HG03066 (cell line): ENCODE results near the gene CYP26A1.

ENCODE experiments used
- ATAC-seq: cut with Tn5 transposase; IDR thresholded peaks from one replicate; pipeline ENCODE4 v1.9.1; 2021; ENCODE audit warnings: low read depth; ENCODE audit not compliant: unreplicated experiment

The CYP26A1 gene

DNA sequence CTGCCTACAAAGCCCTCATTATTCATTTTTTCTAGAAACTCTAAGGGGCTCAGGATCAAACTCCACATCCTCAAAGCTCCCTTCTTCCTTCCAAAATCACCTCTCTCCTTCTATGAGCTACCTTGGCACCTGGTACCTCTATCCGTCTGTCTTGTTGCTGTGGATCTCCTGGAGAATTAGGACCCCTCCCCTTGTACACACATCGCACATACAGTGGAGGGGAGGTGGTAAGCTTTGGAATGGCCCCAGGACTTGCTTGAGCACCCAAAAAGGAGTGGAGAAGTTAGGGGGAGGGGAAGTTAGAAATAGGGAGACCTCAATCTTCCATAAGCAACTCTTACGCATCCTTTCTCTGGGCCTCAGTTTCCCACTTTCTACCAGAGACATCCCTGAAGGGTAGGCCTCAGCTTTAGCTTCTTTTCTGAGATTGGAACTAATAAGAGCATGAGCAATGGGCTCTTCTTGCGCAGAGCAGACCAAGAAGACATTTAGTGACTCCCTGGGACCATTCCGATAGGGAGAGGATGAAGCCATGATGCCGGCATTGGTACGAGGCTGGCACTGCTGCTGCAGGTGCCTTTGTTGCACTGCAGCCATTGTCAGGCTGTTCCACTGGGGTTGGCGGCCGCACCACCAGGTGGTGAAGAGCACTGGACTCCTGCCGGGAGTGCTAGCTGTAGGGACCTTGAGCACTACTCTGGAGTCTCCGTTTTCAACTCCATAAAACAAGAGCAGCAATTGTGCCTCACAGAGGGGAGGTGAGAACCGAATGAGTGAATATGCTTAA lies 8.6 kb upstream of the CYP26A1 start:
- no peak for ATAC-seq

DNA sequence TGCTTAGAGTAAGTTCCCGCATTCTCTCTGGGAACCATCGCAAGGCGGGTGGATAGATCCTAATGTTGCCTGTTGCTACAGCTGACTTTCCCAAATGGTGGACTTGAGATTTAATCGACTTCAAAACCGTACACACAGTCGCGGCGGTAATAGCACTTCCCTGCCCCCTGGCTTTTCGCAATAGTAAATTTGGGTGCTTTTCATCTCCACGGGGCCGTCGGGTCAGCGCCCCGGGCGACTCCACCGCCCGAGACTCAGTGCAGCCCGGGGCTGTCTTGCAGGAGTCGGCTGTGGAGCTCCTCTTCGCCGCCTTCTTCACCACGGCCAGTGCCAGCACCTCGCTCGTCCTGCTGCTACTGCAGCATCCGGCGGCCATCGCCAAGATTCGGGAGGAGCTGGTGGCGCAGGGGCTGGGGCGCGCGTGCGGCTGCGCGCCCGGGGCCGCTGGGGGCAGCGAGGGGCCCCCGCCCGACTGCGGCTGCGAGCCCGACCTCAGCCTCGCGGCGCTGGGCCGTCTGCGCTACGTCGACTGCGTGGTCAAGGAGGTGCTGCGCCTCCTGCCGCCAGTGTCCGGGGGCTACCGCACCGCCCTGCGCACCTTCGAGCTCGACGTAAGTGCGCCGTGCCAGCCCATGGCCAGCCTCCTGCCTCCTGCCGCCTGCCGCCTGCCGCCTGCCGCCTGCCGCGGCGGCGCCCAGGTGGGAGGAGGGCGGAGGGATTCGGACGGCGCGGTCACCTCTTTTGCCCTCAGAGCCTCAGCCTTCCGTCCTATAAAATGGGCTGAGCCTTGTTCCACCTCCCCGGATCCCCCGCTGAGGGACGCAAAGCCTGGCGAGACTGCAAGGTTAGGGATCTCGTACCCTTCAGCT lies 7.8 kb upstream of the CYP26A1 start:
- ATAC-seq, result no peak

DNA sequence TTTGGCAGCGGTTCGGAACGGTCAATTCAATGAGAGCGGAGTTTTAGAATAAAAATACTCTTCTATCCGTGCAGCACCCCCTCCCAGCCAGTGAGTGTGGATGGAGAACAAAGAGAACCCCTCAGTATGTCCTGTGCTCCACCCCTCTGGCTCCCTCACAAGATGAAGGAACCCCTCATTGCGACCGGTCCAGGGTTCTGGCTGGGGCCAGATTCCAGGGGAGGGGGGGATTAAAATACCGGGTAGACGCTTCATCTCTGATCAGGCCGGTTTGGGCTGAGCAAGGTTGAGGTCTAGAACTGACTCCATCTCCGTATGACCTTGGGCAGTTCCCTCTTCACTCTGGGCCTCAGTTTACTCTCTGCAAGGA lies 7.2 kb upstream of the CYP26A1 start:
- no peak for ATAC-seq

DNA sequence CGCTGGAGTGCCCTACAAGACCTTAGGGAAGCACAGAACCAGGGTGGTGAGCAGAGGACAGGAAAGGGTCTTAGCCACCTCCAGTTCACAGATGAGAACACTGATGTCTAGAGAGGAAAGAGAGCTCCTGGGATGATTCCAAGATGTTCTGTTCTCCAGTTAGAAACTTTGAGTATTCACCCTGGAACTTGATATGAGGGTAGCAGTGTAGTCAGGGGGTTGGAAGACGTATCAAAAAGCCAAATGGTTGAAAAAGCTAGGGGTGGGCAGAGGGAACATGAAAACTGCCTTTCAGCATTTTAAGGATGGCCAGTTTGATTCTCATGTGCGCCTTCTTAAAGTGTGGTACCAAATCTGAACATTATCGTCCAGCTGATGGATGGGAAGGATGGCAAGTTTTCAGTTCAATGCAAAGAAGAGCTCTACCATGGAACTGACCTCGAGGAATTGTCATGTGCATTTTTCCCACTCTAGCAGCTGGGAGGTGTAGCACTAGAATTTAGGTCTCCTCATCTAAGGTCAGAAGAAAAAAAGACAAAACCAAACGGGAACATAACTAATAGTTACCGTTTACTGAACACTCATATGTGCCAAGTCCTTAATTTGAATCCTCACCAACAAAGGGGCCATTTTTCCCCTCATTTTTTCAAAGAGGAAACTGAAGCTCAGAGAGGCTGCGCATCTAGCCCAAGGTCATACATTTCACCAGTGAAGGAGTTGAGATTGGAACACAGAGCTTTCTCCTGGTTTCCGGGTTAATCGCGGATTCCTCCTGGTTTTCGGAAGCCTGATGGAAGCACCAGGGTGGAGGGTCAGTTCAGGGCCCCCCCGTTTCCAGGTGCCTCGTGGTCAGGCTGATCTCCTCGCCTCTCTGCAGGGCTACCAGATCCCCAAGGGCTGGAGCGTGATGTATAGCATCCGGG lies 6.0 kb upstream of the CYP26A1 start:
- no peak for ATAC-seq

DNA sequence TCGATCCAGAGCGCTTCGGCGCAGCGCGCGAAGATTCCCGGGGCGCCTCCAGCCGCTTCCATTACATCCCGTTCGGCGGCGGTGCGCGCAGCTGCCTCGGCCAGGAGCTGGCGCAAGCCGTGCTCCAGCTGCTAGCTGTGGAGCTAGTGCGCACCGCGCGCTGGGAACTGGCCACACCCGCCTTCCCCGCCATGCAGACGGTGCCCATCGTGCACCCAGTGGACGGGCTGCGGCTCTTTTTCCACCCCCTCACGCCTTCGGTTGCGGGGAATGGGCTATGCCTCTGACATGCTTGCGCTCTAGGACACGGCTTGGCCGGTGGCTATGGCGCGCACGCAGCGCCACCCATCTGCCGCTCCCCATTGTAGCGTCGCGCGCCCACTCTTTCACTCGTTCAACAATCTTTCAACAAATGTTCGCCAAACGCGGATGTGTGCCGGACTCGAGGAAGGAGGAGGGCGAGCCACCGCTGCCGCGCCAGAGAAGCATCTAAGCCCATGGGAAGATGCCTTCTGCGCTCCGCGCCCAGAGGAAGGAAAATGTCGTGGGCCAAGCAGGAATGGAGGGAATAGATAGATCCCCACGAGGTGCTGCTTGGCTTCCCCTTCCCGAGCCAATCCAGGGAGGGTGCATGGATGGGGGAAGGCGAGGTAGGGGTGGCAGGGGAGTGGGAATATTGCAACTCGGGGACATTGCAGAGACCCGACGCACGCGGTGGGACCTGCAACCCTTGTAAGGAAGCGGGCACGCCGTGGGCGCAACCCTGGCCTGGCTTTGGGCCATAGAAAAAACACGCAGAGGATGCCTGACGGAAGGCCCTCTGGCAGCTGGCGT lies 5.1 kb upstream of the CYP26A1 start:
- no peak for ATAC-seq

DNA sequence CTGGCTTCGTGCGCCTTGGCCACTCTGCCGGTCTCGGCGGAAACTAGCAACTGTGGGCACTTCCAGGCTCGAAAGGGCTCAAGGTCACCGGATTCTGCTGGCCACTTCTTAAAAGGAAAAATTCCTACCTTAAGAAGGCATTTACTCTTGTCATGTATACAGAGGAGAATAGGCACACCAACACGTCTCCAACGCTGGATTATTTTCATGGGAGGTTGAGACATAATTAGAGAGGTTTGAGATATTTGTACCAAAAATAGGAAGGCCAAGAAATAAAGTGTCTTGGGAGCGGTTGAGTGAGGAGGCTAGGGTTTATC lies 4.5 kb upstream of the CYP26A1 start:
- ATAC-seq, result no peak

DNA sequence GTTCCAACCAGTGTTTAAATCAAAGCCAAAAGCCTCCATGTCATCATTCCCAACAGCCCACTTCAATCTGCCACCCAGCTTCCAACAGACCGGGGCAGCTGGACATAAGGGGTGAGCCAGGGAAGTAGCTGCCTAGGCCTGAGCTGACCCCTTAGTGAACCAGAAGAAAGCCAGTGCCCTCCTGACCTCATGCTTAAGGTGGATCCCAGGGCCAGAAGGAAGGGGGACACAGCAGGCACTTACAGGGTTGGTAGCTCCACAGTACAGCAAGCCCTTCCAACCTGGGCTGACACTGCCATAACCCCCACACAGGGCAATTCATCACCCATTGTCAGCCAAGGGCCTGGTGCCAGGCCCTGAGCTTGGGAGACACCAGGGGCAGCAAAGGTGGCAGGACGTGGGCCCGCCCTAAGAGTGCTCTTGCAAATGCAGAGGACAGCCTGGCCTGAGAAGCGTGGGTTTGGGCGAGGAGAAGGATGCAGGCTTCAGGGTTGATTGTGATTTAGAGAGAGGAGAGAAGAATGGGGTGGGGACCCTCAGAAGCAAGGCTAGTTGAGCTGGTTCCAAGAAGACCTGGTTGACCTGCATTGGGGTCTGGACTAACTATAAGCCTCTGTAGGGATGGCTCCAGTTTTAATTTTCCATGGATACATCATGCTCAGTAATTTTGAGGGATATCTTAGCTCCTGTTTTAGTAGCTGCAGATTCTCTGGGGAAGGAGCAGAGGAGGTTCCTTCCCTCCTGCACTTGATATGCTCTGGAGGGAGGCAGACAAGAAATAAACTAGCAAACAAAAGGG lies 3.1 kb upstream of the CYP26A1 start:
- no peak for ATAC-seq

DNA sequence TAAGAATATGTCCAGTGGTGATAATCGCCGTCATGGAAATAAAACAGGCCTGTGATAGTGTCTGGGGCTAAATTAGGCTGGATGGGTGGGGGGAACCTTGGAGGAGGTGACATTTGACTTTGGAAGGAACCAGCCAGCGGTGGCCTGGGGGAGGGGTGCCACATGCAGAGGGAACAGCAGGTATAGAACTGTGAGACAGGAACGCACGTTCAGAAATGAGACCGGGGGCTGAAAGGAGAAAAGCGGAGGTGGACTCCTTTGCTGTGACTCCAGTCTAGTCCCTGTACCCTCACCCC lies 2.6 kb upstream of the CYP26A1 start:
- no peak for ATAC-seq

DNA sequence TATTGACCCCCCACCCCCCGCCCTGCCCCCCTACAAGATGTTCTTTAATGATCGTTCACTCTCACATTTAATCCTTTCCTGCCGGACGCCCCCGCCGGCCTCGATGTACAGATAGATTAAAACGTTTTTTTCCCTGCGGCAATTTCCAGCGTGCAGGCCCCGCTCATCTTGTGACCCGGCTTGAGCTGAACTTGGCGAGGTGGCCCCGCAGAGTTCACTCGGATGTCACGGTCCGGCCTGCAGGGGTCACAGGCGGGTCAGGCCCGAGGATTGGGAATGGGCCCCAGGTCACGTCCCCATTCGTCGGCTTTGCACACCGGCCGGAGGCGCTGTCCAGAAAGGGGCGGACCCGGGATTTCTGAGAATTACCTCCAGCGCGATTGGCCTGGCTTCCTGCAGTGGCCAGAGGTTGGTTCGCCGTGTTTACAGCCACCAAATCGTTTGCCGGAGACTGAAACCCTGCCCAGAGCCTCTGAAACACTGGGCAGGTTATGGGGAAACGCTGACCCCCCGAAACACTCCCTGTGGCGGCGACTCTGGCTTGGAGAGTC lies 1.9 kb upstream of the CYP26A1 start:
- ATAC-seq, result no peak

DNA sequence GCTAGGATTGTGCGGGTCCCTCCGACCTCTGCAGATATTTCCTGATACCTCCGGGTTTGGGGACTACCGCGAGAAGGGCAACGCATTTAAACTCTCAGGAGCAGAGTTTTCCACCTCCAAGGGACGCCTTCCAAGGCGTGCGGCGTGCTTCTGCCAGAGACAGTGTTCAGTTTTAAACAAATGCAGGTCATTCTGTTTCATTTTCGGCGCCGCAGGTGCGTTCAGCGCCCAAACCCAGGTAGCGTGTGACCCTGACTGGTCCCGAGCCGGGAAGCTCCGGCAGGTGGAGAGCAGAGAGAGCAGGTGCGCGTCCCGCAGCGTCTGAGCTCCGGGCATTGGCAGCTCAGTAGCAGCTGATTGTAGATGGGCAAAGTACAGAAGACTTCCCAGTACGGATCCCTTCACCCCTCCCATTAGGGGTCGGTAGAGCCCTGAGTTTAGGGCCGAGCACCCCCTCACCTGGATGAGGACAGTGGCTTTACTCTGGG lies 1.4 kb upstream of the CYP26A1 start:
- ATAC-seq, result no peak

DNA sequence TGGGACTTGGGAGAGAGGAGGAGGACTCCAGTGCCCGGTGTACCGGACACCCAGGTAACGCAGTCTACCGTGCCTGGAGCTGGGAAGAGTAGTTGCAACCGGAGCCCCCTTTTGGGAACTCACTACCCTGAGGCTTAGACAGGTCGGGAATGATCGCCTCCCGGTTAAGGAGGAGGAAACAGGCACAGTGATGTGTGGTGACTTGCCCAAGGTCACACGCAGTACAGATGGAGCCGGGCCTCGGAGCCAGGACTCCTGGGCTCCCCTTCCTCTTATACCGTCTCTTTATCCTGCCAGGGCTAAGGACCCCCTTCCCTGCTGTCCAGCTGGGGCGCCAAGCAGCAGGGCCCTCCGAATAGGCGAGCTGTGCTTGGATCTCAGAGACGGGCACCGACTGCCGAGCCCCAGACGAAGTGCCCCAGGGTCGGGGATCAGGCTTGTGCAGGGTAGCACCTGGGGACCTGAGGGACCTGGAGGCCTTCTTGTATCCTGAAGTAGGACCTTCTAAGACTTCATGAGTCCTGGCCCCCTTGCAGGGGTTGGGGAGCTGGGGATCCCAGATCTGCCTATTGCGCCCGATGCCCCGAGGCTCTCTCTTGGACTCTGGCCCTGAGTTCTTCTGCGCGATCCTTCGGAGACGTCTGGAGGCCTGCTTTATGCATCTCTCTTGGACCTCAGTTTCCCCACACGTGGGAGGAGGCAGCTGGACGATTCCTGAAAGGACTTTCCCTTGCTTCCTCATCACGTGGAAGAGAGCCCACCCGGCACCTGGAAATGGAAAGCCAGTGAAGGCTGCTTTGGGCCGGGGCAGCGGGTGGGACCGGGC lies 767 bp upstream of the CYP26A1 start:
- ATAC-seq, result no peak

DNA sequence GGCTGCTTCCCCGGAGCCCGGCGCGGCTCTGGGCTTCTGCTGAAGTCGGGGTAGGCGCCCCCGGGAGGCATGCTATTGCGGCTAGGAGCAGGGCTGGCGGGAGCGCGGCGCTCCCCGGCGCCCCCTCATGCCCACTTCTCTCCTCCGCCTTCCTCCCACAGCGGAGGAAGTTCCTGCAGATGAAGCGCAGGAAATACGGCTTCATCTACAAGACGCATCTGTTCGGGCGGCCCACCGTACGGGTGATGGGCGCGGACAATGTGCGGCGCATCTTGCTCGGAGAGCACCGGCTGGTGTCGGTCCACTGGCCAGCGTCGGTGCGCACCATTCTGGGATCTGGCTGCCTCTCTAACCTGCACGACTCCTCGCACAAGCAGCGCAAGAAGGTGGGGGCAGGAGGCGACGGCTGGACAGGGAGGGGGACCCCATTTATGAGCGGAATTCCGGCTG lies 479 bp downstream of the CYP26A1 start:
- ATAC-seq, result no peak

DNA sequence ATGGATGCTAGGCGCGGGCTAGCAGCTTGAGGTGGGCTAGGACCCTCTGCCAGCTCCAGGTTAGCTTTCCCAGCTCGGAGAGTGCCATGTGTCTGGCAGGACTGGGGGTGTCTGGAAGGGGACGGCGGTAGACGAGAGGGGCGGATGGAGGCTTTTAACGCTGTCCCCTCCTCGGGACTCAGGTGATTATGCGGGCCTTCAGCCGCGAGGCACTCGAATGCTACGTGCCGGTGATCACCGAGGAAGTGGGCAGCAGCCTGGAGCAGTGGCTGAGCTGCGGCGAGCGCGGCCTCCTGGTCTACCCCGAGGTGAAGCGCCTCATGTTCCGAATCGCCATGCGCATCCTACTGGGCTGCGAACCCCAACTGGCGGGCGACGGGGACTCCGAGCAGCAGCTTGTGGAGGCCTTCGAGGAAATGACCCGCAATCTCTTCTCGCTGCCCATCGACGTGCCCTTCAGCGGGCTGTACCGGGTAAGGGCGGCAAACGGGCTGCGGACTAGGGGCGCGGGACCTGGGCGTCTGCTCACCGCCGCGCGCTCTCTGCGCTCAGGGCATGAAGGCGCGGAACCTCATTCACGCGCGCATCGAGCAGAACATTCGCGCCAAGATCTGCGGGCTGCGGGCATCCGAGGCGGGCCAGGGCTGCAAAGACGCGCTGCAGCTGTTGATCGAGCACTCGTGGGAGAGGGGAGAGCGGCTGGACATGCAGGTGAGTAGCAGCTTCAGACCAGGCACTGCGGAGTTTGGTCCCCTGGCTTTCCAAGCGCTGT lies 1.1 kb downstream of the CYP26A1 start:
- no peak for ATAC-seq

DNA sequence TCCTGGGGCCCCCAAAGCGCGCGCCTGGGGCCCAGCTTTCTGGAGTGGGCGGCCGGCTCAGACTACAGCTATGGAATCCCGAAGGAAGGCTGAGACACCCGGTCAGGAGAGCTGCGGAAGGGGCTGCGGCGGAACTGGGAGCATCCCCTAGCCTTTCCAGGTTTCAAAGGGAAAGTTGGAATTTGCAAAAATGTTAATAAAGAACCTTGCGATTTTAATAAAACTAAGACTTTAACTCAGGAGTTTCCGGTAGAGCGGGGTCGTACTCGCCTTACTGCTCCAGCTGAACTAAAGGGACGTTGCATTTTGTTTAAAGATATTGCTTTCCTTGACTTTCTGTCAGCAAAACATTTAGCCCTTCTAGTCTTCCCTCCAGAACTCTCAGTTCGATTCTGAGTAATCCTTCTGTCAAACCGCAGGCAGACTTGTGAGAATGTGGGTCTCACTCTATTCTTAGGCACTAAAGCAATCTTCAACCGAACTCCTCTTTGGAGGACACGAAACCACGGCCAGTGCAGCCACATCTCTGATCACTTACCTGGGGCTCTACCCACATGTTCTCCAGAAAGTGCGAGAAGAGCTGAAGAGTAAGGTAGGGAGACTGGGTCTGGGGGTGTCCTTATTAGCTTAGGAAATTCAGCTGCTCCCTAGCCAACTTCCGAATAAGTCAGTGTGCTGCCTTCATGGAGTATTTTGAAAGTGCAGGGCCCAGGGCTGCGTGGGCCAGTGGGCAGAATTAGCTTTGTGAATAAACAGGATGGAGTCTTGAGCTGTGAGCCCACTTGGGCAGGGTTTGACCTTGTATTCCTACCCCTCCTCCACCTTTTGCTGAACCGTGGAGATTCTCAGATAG lies 1.9 kb downstream of the CYP26A1 start:
- ATAC-seq, result peak; percentile 59

DNA sequence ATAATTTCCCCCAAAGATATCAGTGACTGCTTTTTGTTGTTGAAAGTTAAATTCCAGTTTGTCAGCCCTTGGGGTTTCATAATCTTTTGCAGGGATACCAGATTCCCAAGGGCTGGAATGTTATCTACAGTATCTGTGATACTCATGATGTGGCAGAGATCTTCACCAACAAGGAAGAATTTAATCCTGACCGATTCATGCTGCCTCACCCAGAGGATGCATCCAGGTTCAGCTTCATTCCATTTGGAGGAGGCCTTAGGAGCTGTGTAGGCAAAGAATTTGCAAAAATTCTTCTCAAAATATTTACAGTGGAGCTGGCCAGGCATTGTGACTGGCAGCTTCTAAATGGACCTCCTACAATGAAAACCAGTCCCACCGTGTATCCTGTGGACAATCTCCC lies 3.2 kb downstream of the CYP26A1 start:
- ATAC-seq, result no peak

DNA sequence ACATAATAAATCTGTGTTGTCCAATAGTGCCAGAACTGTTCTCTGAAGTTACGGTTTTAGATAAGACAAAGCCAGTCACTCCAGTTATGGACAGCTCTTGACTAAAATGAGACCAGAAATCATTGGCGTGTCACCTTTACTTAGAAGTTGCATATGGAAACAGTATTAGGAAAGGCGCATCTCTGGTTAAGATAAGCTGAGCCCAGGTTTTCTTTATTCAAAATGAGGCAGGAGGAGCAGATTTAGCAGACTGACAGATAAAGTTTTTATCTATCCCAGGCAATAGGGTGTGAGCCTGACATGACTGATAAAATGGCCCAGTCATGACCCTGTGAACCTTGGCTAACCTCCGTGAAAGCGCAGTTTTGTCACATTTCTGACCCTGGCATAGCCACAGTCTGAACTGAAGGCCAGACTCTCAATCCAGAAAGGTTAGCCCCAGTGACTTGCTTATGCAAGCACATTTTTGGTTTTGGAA lies 4.2 kb downstream of the CYP26A1 start:
- no peak for ATAC-seq
